GM19395 (cell line): ENCODE results near the gene RXRA.

Experiments
- ATAC-seq: cut with Tn5 transposase; IDR thresholded peaks from one replicate; pipeline ENCODE4 v1.9.1; 2021; ENCODE audit warnings: mild to moderate bottlenecking, moderate library complexity; ENCODE audit not compliant: unreplicated experiment

RXRA gene

GRCh38 chr9:134426436-134426835, 100.2 kb downstream of the RXRA start:
- no peak for ATAC-seq

GRCh38 chr9:134427153-134427782, 101.0 kb downstream of the RXRA start:
- no peak for ATAC-seq

GRCh38 chr9:134428559-134428958, 102.3 kb downstream of the RXRA start:
- ATAC-seq = no peak

GRCh38 chr9:134429007-134429406, 102.8 kb downstream of the RXRA start:
- no peak for ATAC-seq

GRCh38 chr9:134429481-134429880, 103.2 kb downstream of the RXRA start:
- ATAC-seq = no peak

- no peak for ATAC-seq
These were observed 104.8 kb downstream of the RXRA start for GRCh38 chr9:134431095-134431494.

- ATAC-seq = no peak
These were observed 105.4 kb downstream of the RXRA start for GRCh38 chr9:134431626-134432025.

GRCh38 chr9:134432471-134432870, 106.2 kb downstream of the RXRA start:
- no peak for ATAC-seq

GRCh38 chr9:134433101-134433500, 106.8 kb downstream of the RXRA start:
- ATAC-seq = no peak

GRCh38 chr9:134433909-134434882, 107.9 kb downstream of the RXRA start:
- ATAC-seq = no peak

- no peak for ATAC-seq
These were observed 108.7 kb downstream of the RXRA start for GRCh38 chr9:134434894-134435506.

GRCh38 chr9:134435550-134436378, 109.5 kb downstream of the RXRA start:
- ATAC-seq = no peak

- no peak for ATAC-seq
These were observed 110.1 kb downstream of the RXRA start for GRCh38 chr9:134436379-134436762.

- no peak for ATAC-seq
These were observed 110.7 kb downstream of the RXRA start for GRCh38 chr9:134436911-134437310.

- ATAC-seq = no peak
These were observed 111.3 kb downstream of the RXRA start for GRCh38 chr9:134437403-134438194.

GRCh38 chr9:134438195-134438788, 112.0 kb downstream of the RXRA start:
- no peak for ATAC-seq

GRCh38 chr9:134439368-134439784, 113.1 kb downstream of the RXRA start:
- no peak for ATAC-seq

- ATAC-seq = no peak
These were observed 114.5 kb downstream of the RXRA start for GRCh38 chr9:134440636-134441226.
